Measurements from ENCODE around the gene NBEA.

GRCh38 chr13:35354882-35355281 is 412.8 kb downstream of the NBEA start:
- TF ChIP-seq FOXM1 (IDR thresholded peaks at IDR 0.05; ENCODE audit: borderline replicate concordance, low read depth) (no peak), RAD21 (IDR thresholded peaks at IDR 0.05; ENCODE audit: low read depth) (no peak), EGR1 (IDR thresholded peaks at IDR 0.05) (no peak), EP300 (IDR thresholded peaks at IDR 0.05; ENCODE audit: borderline replicate concordance) (no peak), TAF1 (IDR thresholded peaks at IDR 0.05; ENCODE audit: low read depth) (no peak), CEBPB (IDR thresholded peaks at IDR 0.05) (no peak), YY1 (IDR thresholded peaks at IDR 0.05; ENCODE audit: low read depth) (no peak), ZBTB7A (IDR thresholded peaks at IDR 0.05; ENCODE audit: low read depth) (no peak)
- TF ChIP-seq, protein P1, sequence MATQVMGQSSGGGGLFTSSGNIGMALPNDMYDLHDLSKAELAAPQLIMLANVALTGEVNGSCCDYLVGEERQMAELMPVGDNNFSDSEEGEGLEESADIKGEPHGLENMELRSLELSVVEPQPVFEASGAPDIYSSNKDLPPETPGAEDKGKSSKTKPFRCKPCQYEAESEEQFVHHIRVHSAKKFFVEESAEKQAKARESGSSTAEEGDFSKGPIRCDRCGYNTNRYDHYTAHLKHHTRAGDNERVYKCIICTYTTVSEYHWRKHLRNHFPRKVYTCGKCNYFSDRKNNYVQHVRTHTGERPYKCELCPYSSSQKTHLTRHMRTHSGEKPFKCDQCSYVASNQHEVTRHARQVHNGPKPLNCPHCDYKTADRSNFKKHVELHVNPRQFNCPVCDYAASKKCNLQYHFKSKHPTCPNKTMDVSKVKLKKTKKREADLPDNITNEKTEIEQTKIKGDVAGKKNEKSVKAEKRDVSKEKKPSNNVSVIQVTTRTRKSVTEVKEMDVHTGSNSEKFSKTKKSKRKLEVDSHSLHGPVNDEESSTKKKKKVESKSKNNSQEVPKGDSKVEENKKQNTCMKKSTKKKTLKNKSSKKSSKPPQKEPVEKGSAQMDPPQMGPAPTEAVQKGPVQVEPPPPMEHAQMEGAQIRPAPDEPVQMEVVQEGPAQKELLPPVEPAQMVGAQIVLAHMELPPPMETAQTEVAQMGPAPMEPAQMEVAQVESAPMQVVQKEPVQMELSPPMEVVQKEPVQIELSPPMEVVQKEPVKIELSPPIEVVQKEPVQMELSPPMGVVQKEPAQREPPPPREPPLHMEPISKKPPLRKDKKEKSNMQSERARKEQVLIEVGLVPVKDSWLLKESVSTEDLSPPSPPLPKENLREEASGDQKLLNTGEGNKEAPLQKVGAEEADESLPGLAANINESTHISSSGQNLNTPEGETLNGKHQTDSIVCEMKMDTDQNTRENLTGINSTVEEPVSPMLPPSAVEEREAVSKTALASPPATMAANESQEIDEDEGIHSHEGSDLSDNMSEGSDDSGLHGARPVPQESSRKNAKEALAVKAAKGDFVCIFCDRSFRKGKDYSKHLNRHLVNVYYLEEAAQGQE (IDR thresholded peaks at IDR 0.05; ENCODE audit: low read depth), result no peak
- TF ChIP-seq, protein P2, sequence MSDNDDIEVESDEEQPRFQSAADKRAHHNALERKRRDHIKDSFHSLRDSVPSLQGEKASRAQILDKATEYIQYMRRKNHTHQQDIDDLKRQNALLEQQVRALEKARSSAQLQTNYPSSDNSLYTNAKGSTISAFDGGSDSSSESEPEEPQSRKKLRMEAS (IDR thresholded peaks at IDR 0.05), result no peak

Measured in Ishikawa (cell line).